Kasumi-1 (cell line): ENCODE data around the gene CFAP74.
"Not testable (repeated sequence)": the region's sequence is repeated elsewhere in the genome, so short reads cannot be mapped to it uniquely, and the experiment has no call there.

ENCODE experiments used
- DNase-seq, 2 experiments: peaks; one replicate each; lab custom pipeline; 2025; lab: John Stamatoyannopoulos, UW

Gene CFAP74

GRCh38 chr1:1987142-1987510 lies 16.5 kb downstream of the CFAP74 start:
- no peak for DNase-seq

- no peak for DNase-seq
Measured at GRCh38 chr1:1986451-1987141, 17.0 kb downstream of the CFAP74 start.

- no peak for DNase-seq
Measured at GRCh38 chr1:1985375-1986050, 18.1 kb downstream of the CFAP74 start.

GRCh38 chr1:1984560-1985070 lies 19.0 kb downstream of the CFAP74 start:
- DNase-seq: no peak

GRCh38 chr1:1982379-1983232 lies 21.0 kb downstream of the CFAP74 start:
- no peak for DNase-seq

- DNase-seq: not testable (repeated sequence)
Measured at GRCh38 chr1:1981631-1982327, 21.8 kb downstream of the CFAP74 start.

GRCh38 chr1:1981142-1981500 lies 22.5 kb downstream of the CFAP74 start:
- no peak for DNase-seq

- no peak for DNase-seq
Measured at GRCh38 chr1:1980467-1981141, 23.0 kb downstream of the CFAP74 start.

GRCh38 chr1:1979482-1980165 lies 24.0 kb downstream of the CFAP74 start:
- no peak for DNase-seq

GRCh38 chr1:1978690-1979481 lies 24.7 kb downstream of the CFAP74 start:
- DNase-seq: not testable (repeated sequence)

GRCh38 chr1:1978108-1978507 lies 25.5 kb downstream of the CFAP74 start:
- no peak for DNase-seq

- no peak for DNase-seq
Measured at GRCh38 chr1:1976031-1976430, 27.6 kb downstream of the CFAP74 start.

GRCh38 chr1:1975535-1975934 lies 28.1 kb downstream of the CFAP74 start:
- DNase-seq: no peak

- DNase-seq: no peak
Measured at GRCh38 chr1:1974834-1975233, 28.8 kb downstream of the CFAP74 start.

GRCh38 chr1:1973716-1974642 lies 29.6 kb downstream of the CFAP74 start:
- no peak for DNase-seq

GRCh38 chr1:1972976-1973715 lies 30.4 kb downstream of the CFAP74 start:
- no peak for DNase-seq

- no peak for DNase-seq
Measured at GRCh38 chr1:1971688-1972087, 31.9 kb downstream of the CFAP74 start.

GRCh38 chr1:1971017-1971416 lies 32.6 kb downstream of the CFAP74 start:
- no peak for DNase-seq
